Spleen (tissue), 7 donors: ENCODE results near the gene GALT.

Source experiments
- CTCF ChIP-seq, 11 experiments: fragments of 200-600 bp in 7 of 11; fragments of 450-650 bp in 4 of 11; sonication (generic) in 4 of 11; IDR thresholded peaks in 8 of 11; conservative IDR thresholded peaks in 3 of 11; 1 replicate in 7 of 11; 2 replicates in 4 of 11; pipeline versions ENCODE4 v1.4.0 to v1.8.0; 2016 to 2021; ENCODE audit warnings: antibody characterized with exemption in 11 of 11, inconsistent platforms in 4 of 11, mild to moderate bottlenecking in 1 of 11
- POLR2A ChIP-seq, 3 donors: fragments of 450-650 bp; IDR thresholded peaks; one replicate each; pipeline ENCODE4 v1.5.1; 2017; ENCODE audit warnings: antibody characterized with exemption in 3 of 3, mild to moderate bottlenecking in 1 of 3
- donor health status: DM: no; HTN: no; CAD: no; lungs with moderate emphysema.
- donor health status: DM: no; HTN: no; CAD: no.
- donor health status: DM: no; HTN: no; CAD: no.

GRCh38 chr9:34642679-34643078 lies 3.8 kb upstream of the GALT start:
- TF ChIP-seq CTCF (IDR thresholded peaks at IDR 0.05 in 8 of 11, conservative IDR thresholded peaks at IDR 0.05 in 3 of 11), result no peak
- no peak for TF ChIP-seq POLR2A (IDR thresholded peaks at IDR 0.05)
